Measurements from ENCODE around the gene HECA. TPM values are rescaled to one million over a fixed set of nuclear protein-coding genes. Genes with fewer than 3 reads are reported as not detected.

The HECA gene
- total and polyA plus RNA-seq, 2 of the 8 experiments (the other 6 are each of a cell fraction or from before 2014, with no cell fraction given) = 2.4 to 9.2 TPM

- POLR2A ChIA-PET (ENCODE audit: partially characterized antibody) = no interaction called here
- Histone ChIP-seq H2BK15ac (ENCODE audit: low read length) (no peak overlapping the region), H3K9me3 (ENCODE audit: insufficient read depth in 2 of 2, low read depth in 1 of 2, low read length in 1 of 2) (no peaks in the 10 kb centered on the region), H2AFZ (ENCODE audit: low read length) (no peak overlapping the region), H2BK5ac (ENCODE audit: low read depth, low read length) (no peak overlapping the region), H2AK5ac (ENCODE audit: low read depth, low read length) (no peak overlapping the region), H3K4me1 (replicated peaks in 1 of 4; ENCODE audit: control insufficient read depth in 3 of 4, insufficient read depth in 4 of 4, low read length in 3 of 4) (peaks cover 0 to 4% (median under 1%) of the 10 kb centered on the region in 4 experiments; a peak in 2 of 7 replicates), H3K14ac (ENCODE audit: insufficient read length) (no peak overlapping the region), H2BK120ac (replicated peaks; ENCODE audit: low read depth, low read length) (no peak overlapping the region), H3K79me1 (ENCODE audit: low read depth, low read length) (peaks cover 3% of the 10 kb centered on the region; the same call in 1 of the 2 replicates), H3K4me2 (ENCODE audit: insufficient read depth in 1 of 2, low read depth in 2 of 2, low read length in 2 of 2) (no peak overlapping the region), H2BK20ac (ENCODE audit: low read length) (no peak overlapping the region), H4K8ac (ENCODE audit: extremely low read depth, insufficient read depth, low read length) (no peak overlapping the region), H4K91ac (replicated peaks; ENCODE audit: insufficient read length, low read length) (no peak overlapping the region), H3K4me3 (ENCODE audit: extremely low read depth in 1 of 4, insufficient read depth in 2 of 4, low read depth in 3 of 4, low read length in 4 of 4) (no peak overlapping the region), H3K18ac (ENCODE audit: extremely low read depth, low read length) (no peak overlapping the region), H3K36me3 (ENCODE audit: control insufficient read depth in 2 of 4, insufficient read depth in 4 of 4, low read length in 3 of 4) (no peaks in the 10 kb centered on the region), H2BK12ac (ENCODE audit: low read depth, low read length) (no peak overlapping the region), H3K4ac (replicated peaks; ENCODE audit: insufficient read length, low read depth, low read length) (no peak overlapping the region), H3K27me3 (replicated peaks in 1 of 4; ENCODE audit: control insufficient read depth in 3 of 4, extremely low read depth in 1 of 4, insufficient read depth in 3 of 4, low read length in 3 of 4) (no peaks in the 10 kb centered on the region), H4K5ac (ENCODE audit: insufficient read length, low read depth, low read length) (no peak overlapping the region), H3K27ac (ENCODE audit: low read depth, low read length) (no peak overlapping the region), H3K9ac (replicated peaks in 1 of 4; ENCODE audit: extremely low read depth in 1 of 4, low read depth in 3 of 4, low read length in 3 of 4) (no peak overlapping the region), H3K23me2 (ENCODE audit: low read depth, low read length) (no peaks in the 10 kb centered on the region), H3K56ac (replicated peaks; ENCODE audit: insufficient read length, low read depth, low read length) (no peak overlapping the region), H3K79me2 (ENCODE audit: control insufficient read depth in 1 of 2, insufficient read depth in 2 of 2, low read length in 2 of 2) (peaks cover 0 to 20% of the 10 kb centered on the region in 2 experiments; a peak in 2 of 4 replicates), H3K23ac (ENCODE audit: insufficient read length) (no peak overlapping the region), H4K20me1 (replicated peaks in 1 of 2; ENCODE audit: control insufficient read depth in 1 of 2, insufficient read depth in 2 of 2, low read length in 2 of 2) (no peaks in the 10 kb centered on the region)
- no peak for DNase-seq (ENCODE audit: low read depth in 1 of 2, low spot score in 2 of 2)
- TF ChIP-seq ASH2L (IDR thresholded peaks at IDR 0.05; ENCODE audit: low read length) = no peak
- no peak for TF ChIP-seq RNF2 (IDR thresholded peaks at IDR 0.05; ENCODE audit: borderline replicate concordance, low read depth, low read length, missing control alignments, poor library complexity, severe bottlenecking)
- no peak for TF ChIP-seq EZH2 (IDR thresholded peaks at IDR 0.05; ENCODE audit: low read depth, low read length, severe bottlenecking)
- TF ChIP-seq CHD2 (IDR thresholded peaks at IDR 0.05; ENCODE audit: low read length) = no peak
- no peak for TF ChIP-seq YY1 (IDR thresholded peaks at IDR 0.05; ENCODE audit: low read depth, low read length)
- TF ChIP-seq MAX (IDR thresholded peaks at IDR 0.05) = no peak
- TF ChIP-seq RXRA (IDR thresholded peaks at IDR 0.05; ENCODE audit: insufficient read depth, low read depth, low read length) = no peak
- TF ChIP-seq SRF (IDR thresholded peaks at IDR 0.05; ENCODE audit: low read depth, low read length) = no peak
- TF ChIP-seq HDAC6 (IDR thresholded peaks at IDR 0.05; ENCODE audit: low read depth, low read length) = no peak
- no peak for TF ChIP-seq CBX8 (IDR thresholded peaks at IDR 0.05; ENCODE audit: borderline replicate concordance, low read depth, low read length)
- no peak for TF ChIP-seq CHD1 (IDR thresholded peaks at IDR 0.05; ENCODE audit: low read depth, low read length)
- no peak for TF ChIP-seq SIX5 (IDR thresholded peaks at IDR 0.05; ENCODE audit: low read depth, low read length)
- no peak for TF ChIP-seq SAP30 (IDR thresholded peaks at IDR 0.05; ENCODE audit: insufficient read depth, insufficient replicate concordance, low read length)
- no peak for FAIRE-seq
- WGBS, 2 experiments (ENCODE audit: extremely low coverage in 1 of 2, insufficient coverage in 1 of 2, insufficient read length in 1 of 2, insufficient replicate concordance in 2 of 2, low coverage in 1 of 2, low lambda C conversion rate in 2 of 2, missing lambda C conversion rate in 1 of 2) = 85% methylated on average over 4 of the region's 4 CpGs; no CpG with 5 or more reads in 1 of the 2 experiments
- CTCF ChIA-PET (ENCODE audit: partially characterized antibody) = interaction anchor here (0.6 to 1.1 kb wide), 2 partner anchors 332 to 719 kb away, joined by 3 read pairs; no protein-coding TSS in a partner anchor
These were observed 9.7 kb downstream of the HECA start for GRCh38 chr6:139144490-139145085.
